ENCODE data around the gene DHRS3.

DNA sequence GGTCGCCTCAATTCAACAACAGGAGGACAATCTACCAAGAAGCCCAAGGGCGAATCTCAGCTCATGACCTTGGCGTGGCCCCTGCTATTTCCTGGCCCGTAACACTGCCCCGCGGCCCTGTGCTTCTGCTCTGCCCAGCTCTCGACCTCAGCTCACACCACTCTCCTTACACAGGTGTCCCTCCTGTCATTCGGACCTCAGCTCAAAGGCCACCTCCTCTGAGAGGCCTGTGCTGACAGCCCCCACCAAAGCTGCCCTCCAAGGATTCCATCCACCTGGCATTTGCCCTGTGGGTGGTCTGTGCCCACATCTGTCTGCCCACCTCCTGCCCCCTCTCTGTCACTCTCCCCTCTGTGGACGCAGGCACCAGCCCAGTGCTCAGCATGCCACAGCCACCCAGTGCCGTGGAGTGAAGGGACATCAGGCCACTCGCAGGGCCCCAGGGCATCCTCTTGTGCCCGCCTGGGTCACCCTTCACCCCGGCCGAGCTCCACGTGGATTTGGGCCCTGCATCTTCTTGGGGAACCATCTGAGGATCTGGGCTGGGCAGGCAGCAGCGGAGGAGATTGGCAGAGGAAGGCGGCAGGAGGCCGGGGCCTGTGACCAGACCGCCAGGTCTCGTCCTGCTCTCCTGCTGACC is 70.3 kb downstream of the DHRS3 start:
- no peak for TF ChIP-seq YY1 (IDR thresholded peaks at IDR 0.05; ENCODE audit: extremely low read depth, insufficient replicate concordance, low read depth, low read length)
- TF ChIP-seq ZNF274 (IDR thresholded peaks at IDR 0.05; ENCODE audit: low read depth, low read length) = no peak
- TF ChIP-seq, protein P1, sequence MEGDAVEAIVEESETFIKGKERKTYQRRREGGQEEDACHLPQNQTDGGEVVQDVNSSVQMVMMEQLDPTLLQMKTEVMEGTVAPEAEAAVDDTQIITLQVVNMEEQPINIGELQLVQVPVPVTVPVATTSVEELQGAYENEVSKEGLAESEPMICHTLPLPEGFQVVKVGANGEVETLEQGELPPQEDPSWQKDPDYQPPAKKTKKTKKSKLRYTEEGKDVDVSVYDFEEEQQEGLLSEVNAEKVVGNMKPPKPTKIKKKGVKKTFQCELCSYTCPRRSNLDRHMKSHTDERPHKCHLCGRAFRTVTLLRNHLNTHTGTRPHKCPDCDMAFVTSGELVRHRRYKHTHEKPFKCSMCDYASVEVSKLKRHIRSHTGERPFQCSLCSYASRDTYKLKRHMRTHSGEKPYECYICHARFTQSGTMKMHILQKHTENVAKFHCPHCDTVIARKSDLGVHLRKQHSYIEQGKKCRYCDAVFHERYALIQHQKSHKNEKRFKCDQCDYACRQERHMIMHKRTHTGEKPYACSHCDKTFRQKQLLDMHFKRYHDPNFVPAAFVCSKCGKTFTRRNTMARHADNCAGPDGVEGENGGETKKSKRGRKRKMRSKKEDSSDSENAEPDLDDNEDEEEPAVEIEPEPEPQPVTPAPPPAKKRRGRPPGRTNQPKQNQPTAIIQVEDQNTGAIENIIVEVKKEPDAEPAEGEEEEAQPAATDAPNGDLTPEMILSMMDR (IDR thresholded peaks at IDR 0.05 in 2 of 3, conservative IDR thresholded peaks at IDR 0.05 in 1 of 3; ENCODE audit: borderline replicate concordance in 1 of 3, insufficient read depth in 1 of 3, low read depth in 2 of 3, low read length in 2 of 3) = no peak
- TF ChIP-seq CEBPB (IDR thresholded peaks at IDR 0.05; ENCODE audit: low read depth) = no peak
- no peak for TF ChIP-seq POLR2AphosphoS5 (IDR thresholded peaks at IDR 0.05; ENCODE audit: low read depth, low read length)
- TF ChIP-seq, protein P2, sequence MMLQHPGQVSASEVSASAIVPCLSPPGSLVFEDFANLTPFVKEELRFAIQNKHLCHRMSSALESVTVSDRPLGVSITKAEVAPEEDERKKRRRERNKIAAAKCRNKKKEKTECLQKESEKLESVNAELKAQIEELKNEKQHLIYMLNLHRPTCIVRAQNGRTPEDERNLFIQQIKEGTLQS (IDR thresholded peaks at IDR 0.05) = no peak
- TF ChIP-seq, protein P3, sequence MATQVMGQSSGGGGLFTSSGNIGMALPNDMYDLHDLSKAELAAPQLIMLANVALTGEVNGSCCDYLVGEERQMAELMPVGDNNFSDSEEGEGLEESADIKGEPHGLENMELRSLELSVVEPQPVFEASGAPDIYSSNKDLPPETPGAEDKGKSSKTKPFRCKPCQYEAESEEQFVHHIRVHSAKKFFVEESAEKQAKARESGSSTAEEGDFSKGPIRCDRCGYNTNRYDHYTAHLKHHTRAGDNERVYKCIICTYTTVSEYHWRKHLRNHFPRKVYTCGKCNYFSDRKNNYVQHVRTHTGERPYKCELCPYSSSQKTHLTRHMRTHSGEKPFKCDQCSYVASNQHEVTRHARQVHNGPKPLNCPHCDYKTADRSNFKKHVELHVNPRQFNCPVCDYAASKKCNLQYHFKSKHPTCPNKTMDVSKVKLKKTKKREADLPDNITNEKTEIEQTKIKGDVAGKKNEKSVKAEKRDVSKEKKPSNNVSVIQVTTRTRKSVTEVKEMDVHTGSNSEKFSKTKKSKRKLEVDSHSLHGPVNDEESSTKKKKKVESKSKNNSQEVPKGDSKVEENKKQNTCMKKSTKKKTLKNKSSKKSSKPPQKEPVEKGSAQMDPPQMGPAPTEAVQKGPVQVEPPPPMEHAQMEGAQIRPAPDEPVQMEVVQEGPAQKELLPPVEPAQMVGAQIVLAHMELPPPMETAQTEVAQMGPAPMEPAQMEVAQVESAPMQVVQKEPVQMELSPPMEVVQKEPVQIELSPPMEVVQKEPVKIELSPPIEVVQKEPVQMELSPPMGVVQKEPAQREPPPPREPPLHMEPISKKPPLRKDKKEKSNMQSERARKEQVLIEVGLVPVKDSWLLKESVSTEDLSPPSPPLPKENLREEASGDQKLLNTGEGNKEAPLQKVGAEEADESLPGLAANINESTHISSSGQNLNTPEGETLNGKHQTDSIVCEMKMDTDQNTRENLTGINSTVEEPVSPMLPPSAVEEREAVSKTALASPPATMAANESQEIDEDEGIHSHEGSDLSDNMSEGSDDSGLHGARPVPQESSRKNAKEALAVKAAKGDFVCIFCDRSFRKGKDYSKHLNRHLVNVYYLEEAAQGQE (IDR thresholded peaks at IDR 0.05; ENCODE audit: low read depth) = no peak
- TF ChIP-seq POLR2A (IDR thresholded peaks at IDR 0.05; ENCODE audit: borderline replicate concordance, extremely low read depth, insufficient read depth, insufficient read length) = no peak
- TF ChIP-seq RAD21 (IDR thresholded peaks at IDR 0.05; ENCODE audit: low read depth) = no peak
- no peak for TF ChIP-seq EZH2 (IDR thresholded peaks at IDR 0.05)

Data from HCT116 (cell line).